ENCODE data around the gene MEST.
"Not testable (repeated sequence)": the region's sequence is repeated elsewhere in the genome, so short reads cannot be mapped to it uniquely, and the experiment has no call there.

Gene MEST

DNA sequence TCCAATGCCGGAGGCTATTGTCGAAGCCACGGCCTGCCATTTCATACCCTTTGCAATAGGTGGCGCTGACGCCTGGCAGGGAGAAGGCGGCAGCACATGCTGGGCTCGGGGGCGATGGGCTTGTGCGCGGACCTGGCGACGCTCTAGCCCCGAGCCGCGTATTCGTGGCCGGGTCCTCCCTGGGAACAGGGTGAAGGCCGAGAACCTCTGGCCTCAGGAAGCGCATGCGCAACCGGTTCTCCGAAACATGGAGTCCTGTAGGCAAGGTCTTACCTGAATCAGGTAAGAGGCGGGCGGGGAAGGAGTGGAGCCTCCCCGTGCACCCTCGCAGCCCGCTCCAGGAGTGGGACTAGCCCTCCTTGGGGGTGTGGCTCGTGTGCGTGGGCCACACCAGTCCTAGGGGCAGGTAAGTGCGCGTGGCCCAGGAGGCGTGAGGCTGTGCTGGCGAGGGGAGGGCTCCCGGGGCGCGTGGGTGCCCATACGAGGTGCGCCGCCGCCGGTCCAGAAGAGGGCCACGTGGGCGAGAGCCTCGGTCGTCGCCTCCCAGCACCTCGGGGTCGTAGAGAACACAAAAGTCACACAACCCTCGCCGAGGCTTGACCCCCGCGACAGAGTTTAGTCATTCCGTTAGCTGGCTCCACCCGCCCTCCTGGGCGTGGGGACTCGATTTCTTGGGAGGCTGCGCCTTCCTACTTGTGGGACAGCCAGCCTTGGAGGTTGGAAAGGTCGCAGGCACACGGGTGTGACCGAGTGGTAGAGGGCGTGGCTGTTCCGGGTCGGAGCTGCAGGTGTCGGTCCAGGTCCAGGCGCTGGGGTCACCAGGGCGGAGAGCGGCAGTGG, 5.6 kb upstream of the MEST start:
- FAIRE-seq: no peak

DNA sequence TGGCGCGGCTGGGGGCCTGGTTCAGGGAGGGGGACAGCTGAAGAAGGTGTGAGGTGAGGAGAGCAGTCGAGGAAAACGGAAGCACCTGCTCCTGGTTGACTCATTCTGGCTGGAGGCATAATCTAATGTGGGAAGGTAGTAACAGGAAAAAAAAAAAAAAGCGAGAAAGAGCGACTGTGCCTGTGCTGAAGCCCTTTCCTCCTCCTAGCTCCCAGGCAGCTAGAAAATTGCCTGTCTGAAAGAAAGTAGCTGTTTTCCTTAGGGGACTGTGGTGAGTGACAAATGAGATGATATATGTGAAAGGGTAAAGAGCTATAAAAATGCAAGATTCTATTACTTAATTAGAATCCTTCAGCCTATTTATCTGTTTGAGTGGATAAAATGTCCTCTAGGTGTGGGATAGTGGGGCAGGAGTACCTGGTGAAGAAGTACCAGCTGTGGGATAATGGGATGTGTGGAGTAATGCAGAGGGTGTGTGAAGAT, 4.9 kb upstream of the MEST start:
- FAIRE-seq: peak; percentile 30

GRCh38 chr7:130488392-130489139, 3.3 kb upstream of the MEST start:
- FAIRE-seq: no peak

GRCh38 chr7:130489140-130489983, 2.5 kb upstream of the MEST start:
- FAIRE-seq: no peak

DNA sequence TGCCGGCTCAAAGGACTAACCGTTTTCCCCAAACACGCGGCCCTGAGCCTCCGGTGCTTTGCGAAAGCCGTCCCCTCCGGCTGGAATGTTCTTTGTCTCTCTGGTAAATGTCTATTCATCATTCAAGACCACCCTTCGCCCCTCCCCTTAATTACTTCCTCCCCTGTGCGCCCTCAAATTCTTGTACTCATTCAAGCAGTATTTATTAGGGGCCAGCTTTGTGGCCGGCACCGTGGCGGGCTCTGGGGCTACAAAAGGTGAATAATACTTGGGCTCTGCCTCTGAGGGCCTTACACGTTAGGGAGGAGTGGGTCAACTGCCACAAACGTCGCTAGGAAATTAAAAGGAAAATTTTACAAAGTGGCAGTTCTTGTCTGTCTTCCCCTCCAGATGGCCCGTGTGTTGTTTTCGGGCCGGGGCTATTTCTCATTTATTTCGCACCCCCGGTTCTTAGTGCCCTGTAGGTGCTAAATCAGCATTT, 1.5 kb upstream of the MEST start:
- no peak for FAIRE-seq

DNA sequence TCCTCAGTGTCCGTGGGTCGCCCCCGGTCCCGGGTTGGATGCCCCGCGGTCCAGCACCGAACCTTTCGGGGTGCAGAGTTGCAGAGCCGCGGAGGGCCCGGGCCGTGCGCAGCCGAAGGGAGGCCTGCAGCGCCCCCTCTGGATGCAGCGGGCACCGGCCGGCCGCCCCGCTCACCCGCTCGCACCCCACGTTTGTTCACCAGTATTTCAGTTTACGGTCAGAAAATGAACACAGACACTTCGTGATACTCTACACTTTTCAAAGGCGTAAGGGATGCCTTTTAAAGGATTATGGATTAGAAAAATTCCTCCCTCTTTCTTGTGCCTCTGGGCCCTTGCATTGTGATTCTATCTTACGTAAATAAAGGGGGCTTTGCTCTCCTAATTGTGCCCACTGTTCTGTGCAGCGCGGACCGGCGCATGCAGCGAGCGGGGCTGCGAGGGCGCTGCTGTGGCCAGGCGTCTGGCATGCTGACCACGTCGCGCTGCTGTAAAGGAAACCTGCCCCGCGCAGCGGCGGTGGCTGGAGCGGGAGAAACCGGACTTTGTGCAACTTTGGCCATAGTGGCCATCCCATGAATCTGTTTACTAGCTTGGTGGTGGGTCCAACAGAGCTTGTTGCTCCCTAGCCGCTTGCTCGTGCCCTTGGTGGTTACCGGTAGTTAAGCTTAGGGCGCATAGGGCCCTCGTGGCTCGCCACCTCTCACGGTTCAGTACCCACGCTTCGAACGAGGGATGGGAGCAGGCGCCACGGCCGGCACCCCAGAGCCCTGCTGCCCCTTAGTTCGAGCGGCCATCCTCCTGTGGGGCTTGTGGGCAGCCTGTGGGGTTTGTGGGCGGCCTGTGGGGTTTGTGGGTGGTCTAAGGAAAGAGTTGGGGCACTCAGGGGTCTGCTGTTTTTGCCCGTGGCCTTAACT, 739 bp upstream of the MEST start:
- no peak for FAIRE-seq

GRCh38 chr7:130492523-130493274, 814 bp downstream of the MEST start:
- FAIRE-seq: no peak

DNA sequence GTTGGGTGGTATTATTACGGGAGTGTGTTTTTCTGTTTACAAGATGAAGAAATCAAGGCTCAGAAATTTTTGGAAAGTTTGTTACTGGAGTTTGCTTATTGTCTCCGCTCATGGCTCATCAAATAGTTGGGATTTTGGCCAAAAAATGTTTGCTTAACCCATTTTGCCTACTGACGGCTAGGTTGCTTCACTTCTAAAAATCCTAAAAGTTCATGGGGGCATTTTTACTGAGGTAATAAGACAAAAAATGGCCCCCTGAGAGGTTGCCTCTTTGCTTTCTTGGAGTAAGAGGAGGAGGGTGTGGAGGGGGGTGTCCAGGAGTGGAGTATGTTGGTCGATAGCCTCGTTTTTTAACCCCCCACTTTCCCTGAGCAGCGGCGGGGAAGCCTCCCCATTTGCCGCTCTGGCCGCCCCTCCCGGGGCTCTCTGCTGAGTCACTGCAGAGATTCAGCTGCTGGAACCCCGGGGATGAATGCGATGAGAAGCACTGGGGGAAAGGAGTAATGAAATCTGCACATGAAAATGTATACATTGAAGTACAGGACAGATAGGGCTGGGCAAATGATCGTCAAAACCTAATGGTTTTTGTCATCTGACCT, 1.5 kb downstream of the MEST start:
- no peak for FAIRE-seq

DNA sequence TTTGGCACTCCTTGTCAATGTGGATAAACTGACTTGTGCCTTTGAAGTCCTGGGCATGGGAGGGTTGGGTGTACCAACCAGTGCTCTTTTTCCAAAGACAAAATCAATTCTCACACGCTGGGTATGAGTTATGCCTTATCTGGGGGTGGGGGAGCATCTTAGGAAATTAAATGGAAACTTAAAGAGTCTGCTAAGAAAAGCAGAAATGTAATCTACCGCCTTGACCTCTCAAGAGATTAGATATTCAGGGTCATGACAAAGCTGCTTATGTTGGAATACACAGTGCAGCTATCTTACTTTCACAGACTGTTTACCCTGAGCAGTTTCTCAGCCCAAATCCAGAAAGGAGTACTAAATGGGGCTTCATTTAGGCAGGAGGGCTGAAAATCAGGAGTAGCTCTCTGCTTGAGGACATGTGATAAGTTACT, 2.6 kb downstream of the MEST start:
- no peak for FAIRE-seq

- no peak for FAIRE-seq
These were observed 8.6 kb downstream of the MEST start for GRCh38 chr7:130500463-130500862.

- FAIRE-seq: no peak
These were observed 9.0 kb downstream of the MEST start for GRCh38 chr7:130500910-130501309.

DNA sequence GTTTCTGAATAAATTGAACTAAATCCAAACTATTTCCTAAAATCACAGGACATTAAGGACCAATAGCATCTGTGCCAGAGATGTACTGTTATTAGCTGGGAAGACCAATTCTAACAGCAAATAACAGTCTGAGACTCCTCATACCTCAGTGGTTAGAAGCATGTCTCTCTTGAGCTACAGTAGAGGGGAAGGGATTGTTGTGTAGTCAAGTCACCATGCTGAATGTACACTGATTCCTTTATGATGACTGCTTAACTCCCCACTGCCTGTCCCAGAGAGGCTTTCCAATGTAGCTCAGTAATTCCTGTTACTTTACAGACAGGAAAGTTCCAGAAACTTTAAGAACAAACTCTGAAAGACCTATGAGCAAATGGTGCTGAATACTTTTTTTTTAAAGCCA, 13.9 kb downstream of the MEST start:
- no peak for FAIRE-seq

- no peak for FAIRE-seq
These were observed 14.5 kb downstream of the MEST start for GRCh38 chr7:130506358-130506757.

GRCh38 chr7:130512038-130512437, 20.2 kb downstream of the MEST start:
- not testable (repeated sequence) for FAIRE-seq

DNA sequence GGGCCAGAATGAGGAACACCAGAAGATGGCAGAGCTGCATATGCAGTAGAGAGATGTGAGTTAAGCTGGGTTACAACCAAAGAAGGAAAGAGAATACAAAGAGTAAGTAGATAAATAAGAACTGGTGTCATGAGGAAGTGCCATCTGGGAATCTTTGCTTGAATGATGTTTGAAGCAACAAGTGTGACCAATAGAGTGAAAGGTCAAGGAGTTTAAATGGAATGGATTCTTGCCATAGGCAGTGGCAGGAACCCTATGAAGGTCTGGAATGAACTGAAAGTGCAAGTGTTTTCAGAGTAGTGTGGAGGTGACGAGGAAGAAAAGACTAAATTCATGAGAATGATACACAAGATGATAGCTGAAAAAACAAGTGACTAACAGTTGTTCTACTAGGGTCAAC, 21.6 kb downstream of the MEST start:
- FAIRE-seq: no peak

- FAIRE-seq: no peak
These were observed 23.6 kb downstream of the MEST start for GRCh38 chr7:130515315-130516040.

DNA sequence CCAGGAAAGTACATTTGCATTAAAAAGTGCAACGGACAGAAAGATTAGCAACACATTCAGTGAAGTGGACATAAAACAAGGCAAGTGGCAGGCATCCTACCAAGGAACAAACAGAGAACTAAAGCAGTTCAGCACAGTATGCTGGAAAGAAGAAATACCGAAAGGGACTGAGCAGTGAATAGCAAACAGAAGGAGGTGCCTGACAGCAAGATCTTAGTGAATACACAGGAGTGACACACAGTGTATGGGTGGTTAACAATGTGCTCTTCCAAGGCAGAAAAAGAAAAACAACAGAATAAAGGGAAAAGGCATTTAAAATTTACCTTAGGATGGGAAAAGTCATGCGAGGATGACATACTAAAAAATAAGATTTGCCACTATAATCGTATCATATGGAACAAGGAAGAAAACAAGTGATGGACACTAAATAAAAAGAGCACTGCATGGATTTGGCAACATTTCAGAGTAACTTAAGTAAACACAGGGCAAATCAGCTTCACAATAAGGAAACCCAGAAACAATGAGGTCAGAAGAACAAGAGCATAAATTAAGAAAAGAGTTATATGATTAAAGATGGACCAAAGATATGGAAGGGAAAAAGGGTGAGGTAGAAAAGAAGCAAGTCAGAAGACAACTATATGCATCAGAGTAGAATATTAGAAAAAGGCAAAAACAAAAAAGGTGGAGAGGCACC, 29.5 kb downstream of the MEST start:
- no peak for FAIRE-seq

DNA sequence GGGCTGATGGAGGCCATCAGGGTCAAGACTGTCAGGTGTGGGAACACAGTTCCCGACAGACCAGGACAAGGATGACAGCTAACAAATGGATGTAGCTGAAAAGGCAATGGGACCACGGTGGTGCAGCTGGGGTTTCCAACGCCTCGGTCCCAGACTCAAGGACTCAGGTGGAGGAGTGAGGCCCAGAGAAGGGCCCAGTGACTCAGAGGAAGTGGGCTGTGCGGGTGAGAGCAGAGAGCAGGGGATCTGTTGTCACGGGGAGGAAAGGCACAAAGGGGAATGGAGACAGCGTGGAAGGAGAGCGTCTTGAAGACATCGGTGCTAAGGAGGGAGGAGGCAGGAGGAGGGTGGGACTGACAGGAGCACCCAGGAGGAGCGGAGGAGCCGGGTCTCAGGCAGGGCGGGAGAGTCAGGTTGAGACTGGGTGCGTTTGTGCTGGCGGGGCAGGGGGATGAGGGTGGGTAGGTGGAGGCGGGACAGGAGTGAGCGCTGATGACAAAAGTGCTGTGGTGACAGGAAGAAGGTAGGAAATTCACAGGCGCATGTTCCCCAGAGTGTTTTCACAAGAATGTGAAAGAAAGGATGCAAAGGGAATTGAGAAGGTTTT, 31.7 kb downstream of the MEST start:
- FAIRE-seq: not testable (repeated sequence)

GRCh38 chr7:130524628-130525027, 32.7 kb downstream of the MEST start:
- no peak for FAIRE-seq

All from islet of Langerhans (tissue), 1 donor.